Activated T-helper 2 cell treated with anti-CD3 and anti-CD28 coated beads, Interferon-gamma antibody, Interleukin-2, Interleukin-4, amounts not matched to agents 10 μg/mL and 5 μg/mL and 100 μg/mL, durations not matched to agents 14 hours and 24 hours and 36 hours (primary cell): ENCODE data around the gene EMC8. TPM values are rescaled to one million over a fixed set of nuclear protein-coding genes. Genes with fewer than 3 reads are reported as not detected.

Source experiments
- DNase-seq: peaks from one replicate; pipeline ENCODE4 v3.0.0; 2021; ENCODE audit warnings: low spot score
- H3K27ac Mint-ChIP-seq: one replicate; pipeline ENCODE4 v1.8.0; 2021; ENCODE audit warnings: mixed read lengths
- H3K27me3 Mint-ChIP-seq: one replicate; pipeline ENCODE4 v1.8.0; 2021; ENCODE audit warnings: low read depth, mixed read lengths
- H3K36me3 Mint-ChIP-seq: one replicate; pipeline ENCODE4 v1.8.0; 2021; ENCODE audit warnings: low read depth, mixed read lengths
- H3K4me1 Mint-ChIP-seq: one replicate; pipeline ENCODE4 v1.8.0; 2021; ENCODE audit warnings: low read depth, mixed read lengths
- H3K4me3 Mint-ChIP-seq: one replicate; pipeline ENCODE4 v1.8.0; 2021; ENCODE audit warnings: low read depth, mild to moderate bottlenecking, moderate library complexity, mixed read lengths
- H3K9me3 Mint-ChIP-seq: one replicate; pipeline ENCODE4 v1.8.0; 2021; ENCODE audit warnings: mixed read lengths
- intact Hi-C: fragments of 100-400 bp; cut with micrococcal nuclease; formaldehyde crosslinking; loops from one replicate; pipeline ENCODE4 v1.15.1; 2023
- total RNA-seq: library from RNA; stranded (reverse); gene quantifications from 2 replicates; pipeline ENCODE4 v1.2.3, GENCODE V29; 2022

EMC8 gene
- total RNA-seq, 1 donor from 2014 or later: 40.2 TPM

- Mint-ChIP-seq H3K27ac (no peak overlapping the region), H3K4me3 (no peak overlapping the region), H3K36me3 (no peaks in the 10 kb centered on the region), H3K27me3 (peaks cover 2% of the 10 kb centered on the region), H3K4me1 (peaks cover 5% of the 10 kb centered on the region), H3K9me3 (no peaks in the 10 kb centered on the region)
- intact Hi-C loops: no loop called here
- no peak for DNase-seq
Measured at GRCh38 chr16:85734311-85735017, 64.9 kb downstream of the EMC8 start.

DNA sequence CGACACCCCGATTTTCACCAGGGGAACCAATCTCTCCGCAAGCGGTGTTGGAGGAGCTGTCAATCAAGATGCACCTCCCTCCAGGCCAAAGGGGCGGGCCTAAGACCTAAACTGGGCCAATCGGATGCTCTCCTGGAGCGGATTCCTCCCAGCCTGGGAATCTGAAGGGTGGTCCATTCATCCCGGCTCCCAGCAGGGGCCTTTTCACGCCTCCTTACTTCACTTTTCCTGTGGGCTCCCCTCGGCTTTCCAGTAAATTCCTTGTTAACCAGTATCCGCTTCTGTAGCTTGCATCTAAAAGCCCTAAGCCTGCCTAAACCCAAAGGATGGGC, 65.5 kb downstream of the EMC8 start:
- DNase-seq: no peak
- H3K27ac Mint-ChIP-seq: no peak overlapping the region
- intact Hi-C loops: no loop called here
- peaks cover 2% of the 10 kb centered on the region for H3K27me3 Mint-ChIP-seq
- peaks cover 5% of the 10 kb centered on the region for H3K4me1 Mint-ChIP-seq
- H3K4me3 Mint-ChIP-seq: no peak overlapping the region
- no peaks in the 10 kb centered on the region for H3K36me3 Mint-ChIP-seq
- H3K9me3 Mint-ChIP-seq: no peaks in the 10 kb centered on the region

- Mint-ChIP-seq H3K9me3 (no peaks in the 10 kb centered on the region), H3K4me3 (no peak overlapping the region), H3K27ac (no peak overlapping the region), H3K4me1 (peaks cover 5% of the 10 kb centered on the region), H3K27me3 (peaks cover 2% of the 10 kb centered on the region), H3K36me3 (no peaks in the 10 kb centered on the region)
- no peak for DNase-seq
- intact Hi-C loops: no loop called here
Measured at GRCh38 chr16:85733155-85733838, 66.0 kb downstream of the EMC8 start.

DNA sequence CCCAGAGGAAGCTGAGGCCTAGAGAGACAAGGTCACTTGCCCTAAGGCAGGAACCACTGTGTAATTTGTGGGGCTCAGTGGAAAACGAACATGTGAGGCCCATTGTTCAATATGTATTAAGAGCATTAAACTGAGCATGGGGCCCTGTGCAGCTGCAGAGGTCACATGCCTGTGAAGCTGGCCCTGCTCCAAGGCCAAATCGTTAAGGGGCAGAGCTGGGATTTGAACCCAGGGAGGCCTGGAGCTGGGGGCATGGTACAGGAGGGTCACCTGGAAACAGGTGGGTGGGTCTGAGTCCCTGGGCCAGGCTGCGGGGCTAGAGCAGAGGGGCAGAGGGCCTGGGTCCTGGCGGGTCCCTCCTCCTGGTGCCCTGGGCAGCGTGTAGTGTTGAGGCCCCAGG, 68.2 kb downstream of the EMC8 start:
- Mint-ChIP-seq H3K27ac (no peak overlapping the region), H3K27me3 (peaks cover 2% of the 10 kb centered on the region), H3K9me3 (no peaks in the 10 kb centered on the region), H3K4me1 (peaks cover 5% of the 10 kb centered on the region), H3K36me3 (no peaks in the 10 kb centered on the region), H3K4me3 (no peak overlapping the region)
- no peak for DNase-seq
- intact Hi-C loops: no loop called here

- intact Hi-C loops: no loop called here
- Mint-ChIP-seq H3K27me3 (no peaks in the 10 kb centered on the region), H3K4me3 (no peak overlapping the region), H3K4me1 (no peaks in the 10 kb centered on the region), H3K36me3 (no peaks in the 10 kb centered on the region), H3K27ac (no peak overlapping the region), H3K9me3 (no peaks in the 10 kb centered on the region)
- DNase-seq: no peak
Measured at GRCh38 chr16:85730186-85730465, 69.2 kb downstream of the EMC8 start.

- no peak for DNase-seq
- no peaks in the 10 kb centered on the region for H3K27me3 Mint-ChIP-seq
- no peaks in the 10 kb centered on the region for H3K4me1 Mint-ChIP-seq
- H3K27ac Mint-ChIP-seq: no peak overlapping the region
- no peak overlapping the region for H3K4me3 Mint-ChIP-seq
- no peaks in the 10 kb centered on the region for H3K9me3 Mint-ChIP-seq
- H3K36me3 Mint-ChIP-seq: no peaks in the 10 kb centered on the region
- intact Hi-C loops: no loop called here
Measured at GRCh38 chr16:85729452-85730185, 69.7 kb downstream of the EMC8 start.

DNA sequence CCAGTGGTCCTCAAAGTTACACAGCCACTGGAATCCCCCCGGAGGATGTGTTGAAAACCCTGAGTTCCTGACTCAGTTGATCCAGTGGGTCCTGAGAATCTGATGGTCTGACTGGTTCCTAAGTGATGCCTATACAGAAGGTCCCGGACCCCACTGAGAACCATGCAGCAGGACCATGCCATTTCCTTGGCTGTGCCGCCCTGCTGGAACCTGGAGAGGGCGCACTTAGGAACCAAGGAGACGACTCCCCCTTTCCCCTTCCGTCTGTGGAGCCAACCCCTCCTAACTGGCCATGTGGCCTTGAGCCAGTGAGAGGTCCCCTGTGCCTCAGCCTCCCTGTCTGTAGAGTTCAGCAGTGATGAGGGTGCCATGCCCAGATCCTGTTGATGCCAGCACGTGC, 70.5 kb downstream of the EMC8 start:
- H3K4me3 Mint-ChIP-seq: no peak overlapping the region
- no peaks in the 10 kb centered on the region for H3K4me1 Mint-ChIP-seq
- no peaks in the 10 kb centered on the region for H3K36me3 Mint-ChIP-seq
- no peaks in the 10 kb centered on the region for H3K27me3 Mint-ChIP-seq
- intact Hi-C loops: no loop called here
- H3K27ac Mint-ChIP-seq: no peak overlapping the region
- no peaks in the 10 kb centered on the region for H3K9me3 Mint-ChIP-seq
- DNase-seq: no peak

Other genes with a start within 250 kb of the EMC8 start
- 37.2 and 39.4 TPM in 2 replicates for gene GSE1, start 186.2 kb downstream of the EMC8 start, total RNA-seq
- 66.8 and 66.9 TPM in 2 replicates for gene GINS2, start 110.6 kb downstream of the EMC8 start, total RNA-seq
- gene C16orf74, start 48.4 kb downstream of the EMC8 start, total RNA-seq: not detected in 2 replicates
- 543 and 561 TPM in 2 replicates for gene COX4I1, start 151 bp upstream of the EMC8 start, total RNA-seq
- gene IRF8, start 99.6 kb upstream of the EMC8 start, total RNA-seq: 37.8 and 40.1 TPM in 2 replicates